ENCODE measurements around the gene PEX12. TPM values are rescaled to one million over a fixed set of nuclear protein-coding genes. Genes with fewer than 3 reads are reported as not detected.

The PEX12 gene
- total and polyA plus RNA-seq, 9 of the 15 experiments (the other 6 are each of a cell fraction or from before 2014, with no cell fraction given): 4.0 to 12.4 (median 6.4) TPM

GRCh38 chr17:35588196-35588920 is 10.0 kb upstream of the PEX12 start (continued):
- TF ChIP-seq RREB1 (CRISPR knock-in tag; IDR thresholded peaks at IDR 0.05) (no peak), ZBTB2 (IDR thresholded peaks at IDR 0.05) (no peak), ZNF232 (CRISPR knock-in tag; IDR thresholded peaks at IDR 0.05) (no peak), FUS (optimal IDR thresholded peaks at IDR 0.05; ENCODE audit: low read depth, low read length) (no peak), REST (IDR thresholded peaks at IDR 0.05; ENCODE audit: borderline replicate concordance) (no peak), REST (CRISPR knock-in tag; IDR thresholded peaks at IDR 0.05; ENCODE audit: low read depth) (no peak), IRF9 (tag; IDR thresholded peaks at IDR 0.05) (no peak), RBBP5 (IDR thresholded peaks at IDR 0.05; ENCODE audit: borderline replicate concordance, insufficient read depth, low read length, poor library complexity, severe bottlenecking) (no peak), ELK3 (CRISPR knock-in tag; IDR thresholded peaks at IDR 0.05) (no peak)

All from K562 (cell line).